Activated naive CD4-positive, alpha-beta T cell treated with anti-CD3 and anti-CD28 coated beads, Interleukin-2, amount 10 ng/mL, durations not matched to agents 7 days and 5 days (primary cell): ENCODE measurements around the gene CASP9.

Source experiments
- CTCF ChIA-PET: fragments of 350-600 bp; sonication (Branson Sonifier 250); formaldehyde crosslinking; loops from one replicate; lab custom pipeline; 2021; ENCODE audit warnings: antibody characterized with exemption; lab: Charles Lee
- DNase-seq: peaks from one replicate; pipeline ENCODE4 v3.0.0-alpha.2; 2020
- H3K27ac Mint-ChIP-seq: one replicate; pipeline ENCODE4 v1.8.0; 2021; ENCODE audit warnings: mild to moderate bottlenecking, moderate library complexity, mixed read lengths
- H3K27me3 Mint-ChIP-seq: one replicate; pipeline ENCODE4 v1.8.0; 2021; ENCODE audit warnings: mild to moderate bottlenecking, mixed read lengths
- H3K36me3 Mint-ChIP-seq: one replicate; pipeline ENCODE4 v1.8.0; 2021; ENCODE audit warnings: mixed read lengths
- H3K4me1 Mint-ChIP-seq: one replicate; pipeline ENCODE4 v1.8.0; 2021; ENCODE audit warnings: mixed read lengths
- H3K4me3 Mint-ChIP-seq: one replicate; pipeline ENCODE4 v1.8.0; 2021; ENCODE audit warnings: mild to moderate bottlenecking, moderate library complexity, mixed read lengths
- H3K9me3 Mint-ChIP-seq: one replicate; pipeline ENCODE4 v1.8.0; 2021; ENCODE audit warnings: mixed read lengths

CASP9 gene

GRCh38 chr1:15445390-15446122 lies 78.5 kb downstream of the CASP9 start:
- Mint-ChIP-seq H3K27me3 (peaks cover 37% of the 10 kb centered on the region), H3K4me3 (no peak overlapping the region), H3K4me1 (peaks cover 4% of the 10 kb centered on the region), H3K9me3 (no peaks in the 10 kb centered on the region), H3K36me3 (no peaks in the 10 kb centered on the region), H3K27ac (no peak overlapping the region)
- DNase-seq = no peak
- CTCF ChIA-PET = no interaction called here

- Mint-ChIP-seq H3K27ac (no peak overlapping the region), H3K4me1 (peaks cover 4% of the 10 kb centered on the region)
- CTCF ChIA-PET = interaction anchor here (1.1 kb wide), 1 partner anchor 15 kb away, joined by 3 read pairs; no protein-coding TSS in a partner anchor
Measured at GRCh38 chr1:15444468-15445389, 79.3 kb downstream of the CASP9 start.

GRCh38 chr1:15443281-15443680 lies 80.7 kb downstream of the CASP9 start:
- no peak for DNase-seq
- H3K27me3 Mint-ChIP-seq = peaks cover 32% of the 10 kb centered on the region
- peaks cover 4% of the 10 kb centered on the region for H3K4me1 Mint-ChIP-seq
- no peak overlapping the region for H3K4me3 Mint-ChIP-seq
- no peaks in the 10 kb centered on the region for H3K9me3 Mint-ChIP-seq
- H3K27ac Mint-ChIP-seq = no peak overlapping the region
- no peaks in the 10 kb centered on the region for H3K36me3 Mint-ChIP-seq
- CTCF ChIA-PET = interaction anchor here (1.1 to 1.2 kb wide), 2 partner anchors 10 to 14 kb away, joined by 3 read pairs; no protein-coding TSS in a partner anchor

More at GRCh38 chr1:15444468-15445389, 79.3 kb downstream of the CASP9 start:
- H3K36me3 Mint-ChIP-seq = no peaks in the 10 kb centered on the region
- H3K4me3 Mint-ChIP-seq = no peak overlapping the region
- H3K9me3 Mint-ChIP-seq = no peaks in the 10 kb centered on the region
- H3K27me3 Mint-ChIP-seq = peaks cover 36% of the 10 kb centered on the region
- DNase-seq = no peak

GRCh38 chr1:15442759-15443158 lies 81.3 kb downstream of the CASP9 start:
- CTCF ChIA-PET = interaction anchor here (1.2 kb wide), 1 partner anchor 10 kb away, joined by 3 read pairs; no protein-coding TSS in a partner anchor
- Mint-ChIP-seq H3K4me3 (no peak overlapping the region), H3K9me3 (no peaks in the 10 kb centered on the region), H3K4me1 (peaks cover 4% of the 10 kb centered on the region), H3K27me3 (peaks cover 31% of the 10 kb centered on the region), H3K27ac (no peak overlapping the region), H3K36me3 (no peaks in the 10 kb centered on the region)
- DNase-seq = no peak

- Mint-ChIP-seq H3K36me3 (no peaks in the 10 kb centered on the region), H3K4me1 (peaks cover 4% of the 10 kb centered on the region), H3K27me3 (peaks cover 27% of the 10 kb centered on the region), H3K4me3 (no peak overlapping the region), H3K9me3 (no peaks in the 10 kb centered on the region), H3K27ac (no peak overlapping the region)
- no peak for DNase-seq
- CTCF ChIA-PET = no interaction called here
Measured at GRCh38 chr1:15442119-15442518, 81.9 kb downstream of the CASP9 start.
